NK-92 treated with Interleukin-12 subunit alpha and Interleukin-12 subunit beta, amount 100 ng/mL, for 24 hours (cell line): ENCODE measurements around the gene NAT9.

ENCODE experiments used
- DNase-seq: peaks from one replicate; lab custom pipeline; 2025; lab: John Stamatoyannopoulos, UW

NAT9 gene

DNA sequence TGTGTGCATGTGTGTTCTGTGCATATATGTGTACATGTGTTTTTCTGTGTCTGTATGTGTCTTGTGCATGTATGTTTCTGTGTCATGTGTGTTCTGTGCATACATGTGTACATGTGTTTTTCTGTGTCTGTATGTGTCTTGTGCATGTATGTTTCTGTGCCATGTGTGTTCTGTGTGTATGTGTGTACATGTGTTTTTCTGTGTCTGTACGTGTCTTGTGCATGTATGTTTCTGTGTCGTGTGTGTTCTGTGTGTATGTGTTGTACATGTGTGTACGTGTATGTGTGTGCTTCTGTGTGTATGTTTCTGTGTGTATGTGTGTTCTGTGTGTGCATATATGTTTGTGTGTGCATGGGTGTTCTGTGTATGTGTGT is 47.5 kb downstream of the NAT9 start:
- no peak for DNase-seq

DNA sequence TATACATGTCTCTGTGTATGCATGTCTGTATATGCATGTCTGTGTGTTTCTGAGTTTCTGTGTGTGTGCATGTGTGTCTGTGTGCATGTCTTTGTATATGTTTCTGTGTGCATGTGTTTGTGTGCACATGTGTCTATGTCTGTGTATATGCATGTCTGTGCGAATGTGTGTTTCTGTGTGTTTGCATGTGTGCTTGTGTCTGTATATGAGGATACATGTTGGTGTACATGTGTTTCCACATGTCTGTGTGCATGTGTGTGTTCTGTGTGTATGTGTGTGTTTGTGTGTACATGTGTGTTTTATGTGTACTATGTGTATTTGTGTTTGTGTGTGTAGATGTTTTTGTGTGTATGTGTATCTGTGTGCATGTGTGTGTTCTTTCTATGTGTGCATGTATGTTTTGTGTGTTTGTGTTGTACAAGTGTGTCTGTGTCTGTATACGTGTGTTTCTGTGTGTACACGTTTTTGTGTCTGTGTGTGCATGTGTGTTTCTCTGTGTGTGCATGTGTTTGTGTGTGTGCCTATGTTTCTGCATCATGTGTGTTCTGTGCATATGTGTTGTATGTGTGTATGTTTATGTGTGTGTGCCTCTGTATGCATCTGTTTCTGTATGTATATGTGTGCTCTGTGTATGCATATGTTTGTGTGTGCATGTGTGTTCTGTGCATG is 48.0 kb downstream of the NAT9 start:
- no peak for DNase-seq

DNA sequence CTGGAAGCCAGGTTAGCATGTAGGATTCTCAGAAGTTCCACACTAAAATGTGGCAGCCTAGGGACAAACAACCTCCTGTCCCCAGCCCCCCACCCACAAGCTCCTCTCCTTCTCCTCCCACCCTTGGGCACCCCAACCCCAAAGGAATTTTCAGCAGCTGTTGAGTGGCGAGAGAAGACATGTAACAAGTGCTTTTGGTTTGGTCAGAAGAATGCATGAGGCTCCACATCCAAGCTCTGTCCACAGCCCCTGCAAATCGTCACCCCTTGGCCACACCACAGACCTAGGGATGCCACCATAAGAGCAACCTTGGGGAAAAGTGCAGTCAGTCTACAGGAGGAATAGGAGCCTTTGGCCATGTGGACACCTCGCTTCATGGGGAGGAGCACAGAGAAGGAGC is 51.0 kb downstream of the NAT9 start:
- no peak for DNase-seq

DNA sequence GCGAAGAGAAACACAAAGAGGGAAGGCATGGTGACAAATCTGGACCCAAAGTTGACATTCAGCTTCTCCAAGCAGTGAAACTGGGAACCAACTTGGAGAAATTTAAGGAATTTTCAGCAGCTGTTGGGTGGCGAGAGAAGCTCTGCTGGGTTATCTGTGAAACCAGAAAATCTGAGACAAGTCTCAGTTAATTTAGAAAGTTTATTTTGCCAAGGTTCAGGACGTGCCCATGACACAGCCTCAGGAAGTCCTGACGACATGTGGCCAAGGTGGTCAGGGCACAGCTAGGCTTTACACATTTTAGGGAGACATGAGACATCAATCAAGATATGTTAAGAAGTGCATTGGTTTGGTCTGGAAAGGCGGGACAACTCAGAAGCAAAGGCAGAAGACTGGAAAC is 52.3 kb downstream of the NAT9 start:
- DNase-seq: no peak

DNA sequence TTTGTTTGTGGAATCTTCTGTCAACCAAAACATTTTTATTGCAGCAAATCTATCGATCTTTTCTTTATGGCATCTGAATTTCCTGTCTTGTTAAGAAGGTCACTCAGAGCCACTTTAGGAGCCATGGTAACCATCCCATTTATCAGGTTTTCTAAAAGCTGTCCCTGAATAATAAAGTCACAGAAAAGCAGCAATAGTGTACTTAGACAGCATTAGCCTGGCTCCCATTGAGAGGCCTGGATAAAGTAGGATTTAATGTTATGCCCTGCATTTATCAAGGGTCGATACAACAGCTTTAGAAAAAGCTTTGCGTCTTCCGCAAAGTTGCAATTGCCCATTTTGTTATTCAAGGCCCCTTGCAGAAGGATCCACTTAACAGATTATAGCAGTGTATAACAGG is 53.4 kb downstream of the NAT9 start:
- no peak for DNase-seq
